ENCODE results near the gene OR51M1. TPM values are rescaled to one million over a fixed set of nuclear protein-coding genes. Genes with fewer than 3 reads are reported as not detected.

The OR51M1 gene
- total RNA-seq, 1 experiment from 2014 or later, result not detected

DNA sequence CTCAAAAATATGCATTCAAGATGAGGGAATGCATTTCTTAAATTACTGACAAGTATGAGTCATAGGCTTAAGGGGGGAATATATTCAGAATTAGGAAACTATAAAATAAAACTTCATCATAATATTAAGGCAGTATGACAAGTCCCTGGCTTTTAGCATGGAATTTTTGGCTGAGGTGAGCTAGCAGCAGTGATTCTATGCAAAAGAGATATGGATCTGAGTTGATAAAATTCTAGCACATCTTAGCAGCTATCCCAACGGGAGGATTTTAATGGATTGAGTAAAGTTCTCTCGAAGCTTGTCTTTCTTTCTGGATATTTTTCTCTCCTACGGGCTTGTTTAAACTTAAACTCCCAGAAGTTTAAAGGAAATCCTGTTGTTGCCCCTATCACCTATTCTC, 39.5 kb downstream of the OR51M1 start:
- H3K4me1 Mint-ChIP-seq (ENCODE audit: low read depth, unreplicated experiment), result no peaks in the 10 kb centered on the region
- H3K27ac Mint-ChIP-seq (ENCODE audit: unreplicated experiment), result no peak overlapping the region
- intact Hi-C loops (cut with micrococcal nuclease; ENCODE audit: unreplicated experiment), result no loop called here
- H3K4me3 Mint-ChIP-seq (ENCODE audit: low read depth, unreplicated experiment), result no peak overlapping the region
- no peak for DNase-seq
- CTCF ChIA-PET, result no interaction called here
- H3K36me3 Mint-ChIP-seq (ENCODE audit: insufficient read depth, unreplicated experiment), result no peaks in the 10 kb centered on the region
- no TSS peak for BruUV-seq (replicated peaks)
- peaks cover 30% of the 10 kb centered on the region for H3K27me3 Mint-ChIP-seq (ENCODE audit: unreplicated experiment)
- TF ChIP-seq, protein P1, sequence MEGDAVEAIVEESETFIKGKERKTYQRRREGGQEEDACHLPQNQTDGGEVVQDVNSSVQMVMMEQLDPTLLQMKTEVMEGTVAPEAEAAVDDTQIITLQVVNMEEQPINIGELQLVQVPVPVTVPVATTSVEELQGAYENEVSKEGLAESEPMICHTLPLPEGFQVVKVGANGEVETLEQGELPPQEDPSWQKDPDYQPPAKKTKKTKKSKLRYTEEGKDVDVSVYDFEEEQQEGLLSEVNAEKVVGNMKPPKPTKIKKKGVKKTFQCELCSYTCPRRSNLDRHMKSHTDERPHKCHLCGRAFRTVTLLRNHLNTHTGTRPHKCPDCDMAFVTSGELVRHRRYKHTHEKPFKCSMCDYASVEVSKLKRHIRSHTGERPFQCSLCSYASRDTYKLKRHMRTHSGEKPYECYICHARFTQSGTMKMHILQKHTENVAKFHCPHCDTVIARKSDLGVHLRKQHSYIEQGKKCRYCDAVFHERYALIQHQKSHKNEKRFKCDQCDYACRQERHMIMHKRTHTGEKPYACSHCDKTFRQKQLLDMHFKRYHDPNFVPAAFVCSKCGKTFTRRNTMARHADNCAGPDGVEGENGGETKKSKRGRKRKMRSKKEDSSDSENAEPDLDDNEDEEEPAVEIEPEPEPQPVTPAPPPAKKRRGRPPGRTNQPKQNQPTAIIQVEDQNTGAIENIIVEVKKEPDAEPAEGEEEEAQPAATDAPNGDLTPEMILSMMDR (IDR thresholded peaks at IDR 0.05; ENCODE audit: unreplicated experiment), result no peak
- H3K9me3 Mint-ChIP-seq (ENCODE audit: low read depth, unreplicated experiment), result peaks cover 3% of the 10 kb centered on the region

DNA sequence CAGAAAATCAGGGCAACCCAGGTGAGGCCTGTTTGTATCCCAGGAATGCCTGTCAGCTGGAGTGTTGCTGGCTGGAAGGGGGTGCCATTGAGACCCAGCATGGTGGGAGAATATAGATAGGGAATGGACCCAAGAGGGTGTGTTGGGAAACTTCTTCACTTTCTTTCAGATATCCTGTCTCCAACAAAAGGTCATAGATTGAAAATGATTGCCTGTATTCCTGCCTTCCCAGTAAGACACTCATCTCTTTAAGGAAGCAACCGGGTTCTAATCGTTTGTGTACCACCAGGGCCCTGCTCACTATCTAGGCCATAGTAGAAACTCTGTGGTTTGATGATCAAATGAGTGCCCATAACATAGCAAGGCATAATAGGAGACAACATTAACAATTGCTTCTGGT, 57.8 kb downstream of the OR51M1 start, which contains the start of gene OR51I1:
TSS of gene OR51I1 (minus strand) at position 101 of the 400 bp plus-strand sequence. CDS start at position 101, 0 bp downstream.
- no peaks in the 10 kb centered on the region for H3K4me1 Mint-ChIP-seq (ENCODE audit: low read depth, unreplicated experiment)
- H3K27ac Mint-ChIP-seq (ENCODE audit: unreplicated experiment), result no peak within 1 kb of the TSS
- DNase-seq, result no peak
- BruUV-seq (replicated peaks), result no TSS peak
- TF ChIP-seq, protein P1 (IDR thresholded peaks at IDR 0.05; ENCODE audit: unreplicated experiment), result no peak
- intact Hi-C loops (cut with micrococcal nuclease; ENCODE audit: unreplicated experiment), result no loop called here
- CTCF ChIA-PET, result no interaction called here
- no peak within 1 kb of the TSS for H3K4me3 Mint-ChIP-seq (ENCODE audit: low read depth, unreplicated experiment)
- H3K36me3 Mint-ChIP-seq (ENCODE audit: insufficient read depth, unreplicated experiment), result no peaks in the 10 kb centered on the region
- H3K9me3 Mint-ChIP-seq (ENCODE audit: low read depth, unreplicated experiment), result peaks cover 3% of the 10 kb centered on the region
- H3K27me3 Mint-ChIP-seq (ENCODE audit: unreplicated experiment), result peaks cover 41% of the 10 kb centered on the region

Other genes starting within 250 kb of the OR51M1 start
- gene OR52A5, start 245.5 kb upstream of the OR51M1 start, total RNA-seq (2022), result not detected in 2 replicates
- not detected in 2 replicates for gene OR52A1, start 229.1 kb upstream of the OR51M1 start, total RNA-seq (2022)
- gene OR51V1, start 183.1 kb upstream of the OR51M1 start, total RNA-seq (2022), result not detected in 2 replicates
- not detected in 2 replicates for gene HBB, start 156.7 kb upstream of the OR51M1 start, total RNA-seq (2022)
- gene HBD, start 149.3 kb upstream of the OR51M1 start, total RNA-seq (2022), result not detected in 2 replicates
- gene HBG1, start 134.0 kb upstream of the OR51M1 start, total RNA-seq (2022), result not detected in 2 replicates
- gene HBG2, start 129.0 kb upstream of the OR51M1 start, total RNA-seq (2022), result not detected in 2 replicates
- not detected in 2 replicates for gene HBE1, start 113.9 kb upstream of the OR51M1 start, total RNA-seq (2022)
- gene OR51B4, start 81.9 kb upstream of the OR51M1 start, total RNA-seq (2022), result not detected in 2 replicates
- gene OR51B2, start 59.5 kb upstream of the OR51M1 start, total RNA-seq (2022), result not detected in 2 replicates
- gene OR51B5, start 40.3 kb upstream of the OR51M1 start, total RNA-seq (2022), result not detected in 2 replicates
- not detected in 2 replicates for gene OR51B6, start 32.3 kb upstream of the OR51M1 start, total RNA-seq (2022)
- gene OR51Q1, start 38.3 kb downstream of the OR51M1 start, total RNA-seq (2022), result not detected in 2 replicates
- not detected in 2 replicates for gene OR51I1, start 57.7 kb downstream of the OR51M1 start, total RNA-seq (2022)
- gene OR51I2, start 65.5 kb downstream of the OR51M1 start, total RNA-seq (2022), result not detected in 2 replicates
- not detected in 2 replicates for gene OR52D1, start 104.9 kb downstream of the OR51M1 start, total RNA-seq (2022)
- not detected in 2 replicates for gene UBQLN3, start 126.1 kb downstream of the OR51M1 start, total RNA-seq (2022)
- 0.14 and 0.51 TPM in 2 replicates for gene UBQLNL, start 132.9 kb downstream of the OR51M1 start, total RNA-seq (2022)
- gene OR52H1, start 164.7 kb downstream of the OR51M1 start, total RNA-seq (2022), result not detected in 2 replicates
- not detected in 2 replicates for gene OR52B6, start 197.1 kb downstream of the OR51M1 start, total RNA-seq (2022)
- gene TRIM6, start 212.8 kb downstream of the OR51M1 start, total RNA-seq (2022), result 0.80 and 2.8 TPM in 2 replicates
- 9.9 and 13.1 TPM in 2 replicates for gene TRIM34, start 241.2 kb downstream of the OR51M1 start, total RNA-seq (2022)

Data from Calu3 (cell line).